Astrocyte of the cerebellum (primary cell): ENCODE data around the gene SYT7.

Experiments
- DNase-seq: peaks from one replicate; pipeline ENCODE4 v3.0.0-alpha.2; 2011; ENCODE audit warnings: low read depth
- H3K4me3 ChIP-seq: 2 replicates; pipeline ENCODE4 v1.5.1; 2011; ENCODE audit warnings: mild to moderate bottlenecking, low read depth, low read length, moderate library complexity
- CTCF ChIP-seq: IDR thresholded peaks from 2 replicates; pipeline ENCODE4 v1.5.1; 2012; ENCODE audit warnings: low read length, low read depth, moderate library complexity, mild to moderate bottlenecking; ENCODE audit errors: missing control alignments
- in situ Hi-C: cut with HindIII; loops from 2 replicates; pipeline ENCODE4 v1.10.0; 2017; ENCODE audit warnings: low sequenced_read_pairs

Gene SYT7

DNA sequence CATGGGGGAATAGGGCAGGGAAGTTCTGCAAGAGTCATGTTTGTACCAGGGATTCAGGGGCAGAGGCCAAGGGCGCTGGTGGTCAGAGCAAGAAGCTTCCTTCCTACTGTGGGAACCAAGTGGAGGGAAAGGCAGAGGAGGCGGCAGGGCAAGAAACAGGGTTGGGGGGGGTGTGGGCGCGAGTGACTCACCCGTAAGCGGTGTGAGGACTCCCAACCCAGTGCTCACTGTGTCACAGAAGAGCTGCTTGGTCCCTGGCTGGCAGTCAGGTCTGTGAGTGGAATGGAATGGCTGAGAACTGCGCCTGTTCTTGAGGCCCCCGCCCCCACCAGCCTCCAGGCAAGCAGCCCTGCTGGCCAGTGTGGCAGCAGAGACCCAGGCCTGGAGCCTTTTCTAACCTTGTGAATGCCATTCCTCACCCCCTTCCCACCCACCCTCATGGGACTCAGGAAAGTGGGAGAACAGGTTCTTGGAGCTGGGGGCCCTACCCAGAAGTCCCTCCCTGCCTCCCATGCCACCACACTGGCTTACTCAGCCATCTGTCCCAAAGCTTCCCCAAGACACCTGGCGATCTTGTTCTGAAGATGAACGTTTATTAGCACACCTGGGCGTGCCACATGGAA is 67.6 kb downstream of the SYT7 start:
- in situ Hi-C loops: loop anchor here (5.0 kb wide), 1 partner anchor 51 kb away; no protein-coding TSS in a partner anchor
- H3K4me3 ChIP-seq: no peak overlapping the region
- no peak for DNase-seq
- no peak for TF ChIP-seq CTCF

DNA sequence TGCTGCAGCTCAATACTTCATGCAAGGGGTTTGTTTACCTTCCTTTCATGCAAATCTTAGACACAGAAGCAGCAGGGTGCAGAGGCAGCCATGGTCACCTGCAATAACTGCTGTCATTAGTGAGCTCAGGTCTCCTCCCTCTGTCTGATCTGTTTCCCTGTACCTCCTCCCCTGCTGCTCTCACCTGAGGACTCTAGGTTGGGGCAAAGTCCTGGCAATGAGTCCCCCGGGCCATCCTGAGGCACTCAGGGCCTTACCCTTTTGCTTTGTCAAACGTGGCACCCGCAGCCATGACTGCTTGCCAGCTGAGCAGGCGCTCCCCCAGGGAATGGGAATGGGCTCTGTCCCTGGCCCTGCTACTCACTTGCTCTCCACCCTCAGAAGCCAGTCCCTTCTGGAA is 68.4 kb downstream of the SYT7 start:
- TF ChIP-seq CTCF: no peak
- DNase-seq: no peak
- no peak overlapping the region for H3K4me3 ChIP-seq
- in situ Hi-C loops: loop anchor here (5.0 kb wide), 1 partner anchor 50 kb away; no protein-coding TSS in a partner anchor

GRCh38 chr11:61511383-61511782 is 69.5 kb downstream of the SYT7 start:
- in situ Hi-C loops: loop anchor here (5.0 kb wide), 1 partner anchor 49 kb away; no protein-coding TSS in a partner anchor
- no peak overlapping the region for H3K4me3 ChIP-seq
- TF ChIP-seq CTCF: no peak
- no peak for DNase-seq

DNA sequence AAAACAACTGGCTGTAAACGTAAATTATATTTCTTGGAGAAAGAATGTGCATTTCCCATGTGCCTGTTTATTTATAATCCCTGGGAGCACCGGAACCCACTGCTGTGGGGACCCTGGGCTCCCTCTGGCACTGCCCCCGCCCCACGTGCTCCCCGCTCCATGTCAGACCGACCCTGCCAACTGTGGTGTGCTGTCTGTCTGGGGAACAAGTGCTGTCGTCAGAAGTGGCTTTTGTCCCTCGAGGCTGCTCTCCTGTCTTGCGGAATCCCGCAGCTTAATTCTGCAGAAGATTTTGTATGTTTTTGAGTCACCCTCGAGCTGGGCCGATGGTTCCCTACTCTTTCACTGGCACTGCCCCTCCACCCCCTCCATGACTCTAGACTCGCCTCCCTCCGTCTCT is 69.9 kb downstream of the SYT7 start:
- in situ Hi-C loops: loop anchor here (5.0 kb wide), 1 partner anchor 49 kb away; no protein-coding TSS in a partner anchor
- H3K4me3 ChIP-seq: no peak overlapping the region
- TF ChIP-seq CTCF: no peak
- DNase-seq: no peak

DNA sequence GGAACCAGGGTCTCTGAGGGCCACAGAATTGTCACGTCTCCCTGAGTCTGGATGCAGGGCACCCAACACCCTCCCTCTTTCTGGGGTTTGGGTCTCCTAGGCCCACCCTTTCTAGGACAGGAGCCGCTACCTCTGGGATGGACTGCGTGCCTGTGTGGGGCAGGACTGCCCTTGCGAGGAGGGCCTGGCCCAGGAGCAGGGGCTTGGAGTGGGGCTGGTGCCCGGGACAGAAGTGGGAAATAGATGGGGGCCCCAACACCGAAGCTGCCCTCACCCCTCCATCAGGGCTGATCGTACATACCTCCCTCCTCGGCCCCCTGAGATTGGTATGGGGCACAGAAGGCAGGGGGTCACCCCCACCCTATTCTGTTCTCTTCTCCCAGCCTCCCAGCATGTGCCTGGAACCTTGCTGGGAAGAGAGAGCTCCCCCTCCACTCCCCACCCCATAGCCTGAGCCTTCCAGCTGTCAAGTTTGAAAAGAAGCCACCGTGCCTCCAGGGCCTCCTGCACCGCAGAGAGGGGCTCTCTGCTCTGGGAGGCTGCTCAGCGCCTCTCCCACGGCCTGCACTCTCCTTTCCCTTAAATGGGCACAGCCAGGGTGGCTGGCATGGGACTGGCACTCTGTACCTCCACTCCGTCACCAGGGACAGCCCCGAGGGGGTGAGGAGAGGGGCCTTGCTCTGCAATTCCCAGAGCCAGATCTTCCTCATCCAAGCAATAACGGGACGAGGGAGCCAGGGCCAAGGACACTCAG is 70.5 kb downstream of the SYT7 start:
- in situ Hi-C loops: loop anchor here (5.0 kb wide), 1 partner anchor 48 kb away; no protein-coding TSS in a partner anchor
- no peak for TF ChIP-seq CTCF
- no peak overlapping the region for H3K4me3 ChIP-seq
- no peak for DNase-seq

DNA sequence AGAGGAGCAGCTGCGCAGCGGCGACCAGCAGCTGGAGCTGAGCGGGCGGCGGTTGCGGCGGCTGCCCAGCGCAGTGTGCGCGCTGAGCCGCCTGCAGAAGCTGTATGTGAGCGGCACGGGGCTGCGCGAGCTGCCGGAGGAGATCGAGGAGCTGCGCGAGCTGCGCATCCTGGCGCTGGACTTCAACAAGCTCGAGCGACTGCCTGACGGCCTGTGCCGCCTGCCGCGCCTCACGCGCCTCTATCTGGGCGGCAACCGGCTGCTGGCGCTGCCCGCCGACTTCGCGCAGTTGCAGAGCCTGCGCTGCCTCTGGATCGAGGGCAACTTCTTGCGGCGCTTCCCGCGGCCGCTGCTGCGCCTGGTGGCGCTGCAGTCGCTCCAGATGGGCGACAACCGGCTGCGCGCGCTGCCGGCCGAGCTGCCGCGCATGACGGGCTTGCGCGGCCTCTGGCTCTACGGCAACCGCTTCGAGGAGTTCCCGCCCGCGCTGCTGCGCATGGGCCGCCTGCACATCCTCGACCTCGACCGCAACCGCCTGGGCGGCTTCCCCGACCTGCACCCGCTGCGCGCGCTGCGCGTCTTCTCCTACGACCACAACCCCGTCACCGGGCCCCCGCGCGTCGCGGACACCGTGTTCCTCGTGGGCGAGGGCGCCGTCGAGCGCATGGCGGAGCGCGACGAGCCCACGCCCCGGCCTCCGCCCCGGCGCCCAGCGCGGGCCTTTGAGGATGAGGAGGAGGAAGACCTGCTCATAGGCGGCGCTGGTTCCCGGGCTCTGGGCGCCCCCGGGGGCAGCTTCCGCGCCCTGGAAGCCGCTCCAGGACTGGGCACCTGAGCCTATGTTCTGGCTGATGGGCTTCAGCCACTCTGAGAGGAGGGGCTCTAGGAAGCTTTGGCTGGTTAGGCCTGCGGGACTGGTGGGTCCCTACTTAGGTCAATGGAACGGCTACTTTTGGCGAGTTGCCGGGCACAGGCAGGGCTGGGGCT is 71.5 kb downstream of the SYT7 start:
- no peak overlapping the region for H3K4me3 ChIP-seq
- DNase-seq: no peak
- TF ChIP-seq CTCF: peak; percentile 18
- in situ Hi-C loops: loop anchor here (5.0 kb wide), 1 partner anchor 47 kb away; no protein-coding TSS in a partner anchor
